Heart left ventricle (tissue), 16 donors: Measurements from ENCODE around the gene LRRC2. TPM values are rescaled to one million over a fixed set of nuclear protein-coding genes. Genes with fewer than 3 reads are reported as not detected.
A peak's percentile ranks its signal among the peaks of the same experiment; 100 is the strongest.

ENCODE experiments used
- ATAC-seq, 4 donors: fragments of 200-7000 bp; cut with Tn5 transposase; one replicate each; pipeline ENCODE4 v1.9.1; 2020 to 2022; ENCODE audit warnings: moderate library complexity in 4 of 4, mild to moderate bottlenecking in 3 of 4, moderate number of reproducible peaks in 1 of 4
- DNase-seq, 5 donors: peaks; one replicate each; pipeline ENCODE4 v3.0.0-alpha.2; 2020
- H3K27ac ChIP-seq, 12 donors: fragments of 200-600 bp; sonication (generic) in 4 of 12; one replicate each; pipeline versions ENCODE4 v1.5.0 to v1.8.0; 2016 to 2022; ENCODE audit warnings: mild to moderate bottlenecking in 2 of 12
- H3K27me3 ChIP-seq, 9 donors: fragments of 200-600 bp; sonication (generic) in 2 of 9; one replicate each; pipeline versions ENCODE4 v1.5.1 to v1.8.0; 2016 to 2022; ENCODE audit warnings: mild to moderate bottlenecking in 3 of 9
- H3K36me3 ChIP-seq, 9 donors: fragments of 200-600 bp; sonication (generic) in 2 of 9; one replicate each; pipeline versions ENCODE4 v1.5.0 to v1.8.0; 2018 to 2022; ENCODE audit warnings: mild to moderate bottlenecking in 2 of 9
- H3K4me1 ChIP-seq, 12 donors: fragments of 200-600 bp; sonication (generic) in 4 of 12; one replicate each; pipeline versions ENCODE4 v1.5.0 to v1.8.0; 2016 to 2022; ENCODE audit warnings: mild to moderate bottlenecking in 3 of 12
- H3K4me3 ChIP-seq, 12 donors: fragments of 200-600 bp; sonication (generic) in 4 of 12; one replicate each; pipeline versions ENCODE4 v1.5.0 to v1.8.0; 2017 to 2022; ENCODE audit warnings: mild to moderate bottlenecking in 9 of 12, moderate library complexity in 4 of 12
- H3K9me3 ChIP-seq, 12 donors: fragments of 200-600 bp; sonication (generic) in 4 of 12; one replicate each; pipeline versions ENCODE4 v1.5.0 to v1.8.0; 2016 to 2022; ENCODE audit warnings: mild to moderate bottlenecking in 1 of 12
- POLR2A ChIP-seq, 2 donors: fragments of 450-650 bp; IDR thresholded peaks; one replicate each; pipeline ENCODE4 v1.6.1; 2017; ENCODE audit warnings: antibody characterized with exemption in 2 of 2, mild to moderate bottlenecking in 2 of 2, moderate library complexity in 2 of 2
- WGBS, 4 donors: extraction: QIAGEN DNeasy Blood & Tissue Kit in 2 of 4; methylation state at CpG; one replicate each; pipeline versions ENCODE4 v1.1.5 to v1.1.7; 2013 to 2018; 5-methylcytosine and 5-hydroxymethylcytosine counted together
- intact Hi-C, 10 donors: fragments of 100-400 bp; cut with DNase I; formaldehyde crosslinking; loops; one replicate each; pipeline versions ENCODE4 v1.11.1 to v1.14.2; 2022
- polyA plus RNA-seq, 2 donors: library from polyadenylated mRNA; stranded (reverse); fragments of 200-250 nt; gene quantifications; one replicate each; pipeline ENCODE4 v1.2.3, GENCODE V29; 2013
- total RNA-seq, 9 donors: library from RNA; depleted of rRNA in 2 of 9; stranded (reverse); fragments of >200 nt in 2 of 9; fragmentation: NEBNext Ultra II Directional in 3 of 9; extraction: Animal tissue kit (Norgen Biotek cat#: 25700) in 3 of 9; gene quantifications; one replicate each; pipeline versions ENCODE4 v1.1.0 to v1.2.4, GENCODE V29; 2016 to 2023
- TF ChIP-seq, protein P1 (sequence below), 12 donors: fragments of 200-600 bp; sonication (generic) in 4 of 12; IDR thresholded peaks; one replicate each; pipeline versions ENCODE4 v1.5.0 to v1.8.0; 2018 to 2022; ENCODE audit warnings: antibody characterized with exemption in 12 of 12, mild to moderate bottlenecking in 5 of 12
- donor health status: ischemic (EF 13 %, LVEDD 7.1; RV severe dilation, severe dysfunction).
- donor health status: healthy with polysubstance abuse.
- donor health status: DM: no; HTN: yes; CAD: no.
- donor health status: DM: no; HTN: no; CAD: no.
- donor health status: ischemic (EF 25% LVEDD 6.9; RV normal size, moderate dysfunction).
- donor health status: ischemic (EF 25% LVEDD 5.7; RV mildly dilated, moderate dysfunction).
- donor health status: healthy.
- donor health status: DM: yes; HTN: yes; CAD: no.
- donor health status: ischemic (EF 35%, LVEDD 5.7; RV mildly dilated, moderate dysfunction).
- donor health status: nonischemic (EF 11% LVEDD 7.7; RV severe dilation, severe dysfunction).
- donor health status: DM: yes; HTN: yes; CAD: no.
- donor health status: PGD.
- donor health status: ischemic (EF 29% LVEDD 5.4; RV normal size, mild dysfunction).
- donor health status: nonischemic (EF 23%, LVEDD 6.1; RV moderate dilation, normal function).

The LRRC2 gene
- total and polyA plus RNA-seq, 11 donors, result 20.7 to 147 (median 83.7) TPM

- no peak for TF ChIP-seq POLR2A (IDR thresholded peaks at IDR 0.05)
- TF ChIP-seq, protein P1, sequence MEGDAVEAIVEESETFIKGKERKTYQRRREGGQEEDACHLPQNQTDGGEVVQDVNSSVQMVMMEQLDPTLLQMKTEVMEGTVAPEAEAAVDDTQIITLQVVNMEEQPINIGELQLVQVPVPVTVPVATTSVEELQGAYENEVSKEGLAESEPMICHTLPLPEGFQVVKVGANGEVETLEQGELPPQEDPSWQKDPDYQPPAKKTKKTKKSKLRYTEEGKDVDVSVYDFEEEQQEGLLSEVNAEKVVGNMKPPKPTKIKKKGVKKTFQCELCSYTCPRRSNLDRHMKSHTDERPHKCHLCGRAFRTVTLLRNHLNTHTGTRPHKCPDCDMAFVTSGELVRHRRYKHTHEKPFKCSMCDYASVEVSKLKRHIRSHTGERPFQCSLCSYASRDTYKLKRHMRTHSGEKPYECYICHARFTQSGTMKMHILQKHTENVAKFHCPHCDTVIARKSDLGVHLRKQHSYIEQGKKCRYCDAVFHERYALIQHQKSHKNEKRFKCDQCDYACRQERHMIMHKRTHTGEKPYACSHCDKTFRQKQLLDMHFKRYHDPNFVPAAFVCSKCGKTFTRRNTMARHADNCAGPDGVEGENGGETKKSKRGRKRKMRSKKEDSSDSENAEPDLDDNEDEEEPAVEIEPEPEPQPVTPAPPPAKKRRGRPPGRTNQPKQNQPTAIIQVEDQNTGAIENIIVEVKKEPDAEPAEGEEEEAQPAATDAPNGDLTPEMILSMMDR (IDR thresholded peaks at IDR 0.05), result no peak
Measured at GRCh38 chr3:46533091-46533490, 33.0 kb downstream of the LRRC2 start.

DNA sequence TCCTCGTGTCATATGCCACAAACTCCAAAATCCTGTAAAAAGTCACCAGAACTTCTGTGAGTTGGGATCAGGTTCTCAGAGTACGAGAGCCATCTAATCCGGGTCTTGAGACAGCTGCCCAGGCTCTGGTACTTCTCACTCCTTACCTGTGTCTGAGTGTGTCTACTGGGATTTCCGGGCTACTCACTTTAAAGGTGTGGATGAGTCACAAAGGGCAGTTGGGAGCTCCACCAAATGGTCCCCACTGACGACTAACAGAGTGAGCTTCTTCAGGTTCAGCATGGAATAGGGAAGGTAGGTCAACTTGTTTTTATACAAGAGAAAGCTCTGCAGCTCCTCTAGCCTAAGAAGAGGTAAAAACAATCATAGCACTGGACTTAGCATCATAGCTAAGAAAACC is 38.9 kb downstream of the LRRC2 start:
- H3K4me1 ChIP-seq, result no peaks in the 10 kb centered on the region
- no peak overlapping the region for H3K27ac ChIP-seq
- H3K4me3 ChIP-seq, result no peak overlapping the region
- no peak for ATAC-seq
- H3K36me3 ChIP-seq, result peaks cover 0 to 80% (median 26%) of the 10 kb centered on the region in 9 donors
- DNase-seq, result no peak
- intact Hi-C loops, result no loop called here
- 90 to 94% (median 92%) methylated on average over 4 to 5 of the region's 5 CpGs for WGBS, 4 donors
- TF ChIP-seq, protein P1 (IDR thresholded peaks at IDR 0.05), result no peak
- TF ChIP-seq POLR2A (IDR thresholded peaks at IDR 0.05), result no peak
- no peaks in the 10 kb centered on the region for H3K9me3 ChIP-seq
- H3K27me3 ChIP-seq, result no peaks in the 10 kb centered on the region

More at GRCh38 chr3:46533091-46533490, 33.0 kb downstream of the LRRC2 start:
- Histone ChIP-seq H3K27me3 (no peaks in the 10 kb centered on the region), H3K36me3 (peaks cover 0 to 88% (median 21%) of the 10 kb centered on the region in 9 donors), H3K9me3 (no peaks in the 10 kb centered on the region), H3K4me1 (peaks cover 0 to 5% (median 0%) of the 10 kb centered on the region in 12 donors), H3K27ac (no peak overlapping the region), H3K4me3 (no peak overlapping the region)
- WGBS, 4 donors, result 86 to 90% (median 89%) methylated on average over 3 of the region's 3 CpGs
- DNase-seq (no peak), ATAC-seq (no peak)
- intact Hi-C loops, result no loop called here

DNA sequence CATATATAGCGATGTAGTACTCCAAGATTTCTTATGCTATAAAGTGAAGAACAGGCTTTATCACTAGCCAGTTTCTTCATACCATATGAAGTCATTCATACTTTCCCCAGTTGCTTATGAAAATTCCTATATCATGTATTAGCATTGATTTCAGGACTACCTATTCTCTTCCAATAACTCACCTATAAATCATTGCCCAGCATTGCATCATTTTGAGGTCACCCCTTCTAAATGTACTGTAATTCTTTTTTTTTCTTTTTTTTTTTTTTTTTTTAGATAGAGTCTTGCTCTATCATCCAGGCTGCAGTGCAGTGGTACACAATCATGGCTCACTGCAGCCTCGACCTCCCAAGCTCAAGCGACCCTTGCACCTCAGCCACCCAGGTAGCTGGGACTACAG is 41.3 kb downstream of the LRRC2 start:
- Histone ChIP-seq H3K4me3 (no peak overlapping the region), H3K27me3 (no peaks in the 10 kb centered on the region), H3K36me3 (peaks cover 0 to 84% (median 24%) of the 10 kb centered on the region in 9 donors), H3K27ac (no peak overlapping the region), H3K9me3 (no peaks in the 10 kb centered on the region), H3K4me1 (no peaks in the 10 kb centered on the region)
- WGBS, 4 donors, result 94 to 95% (median 94%) methylated on average over 3 of the region's 3 CpGs
- DNase-seq, result no peak
- intact Hi-C loops, result no loop called here
- ATAC-seq, result no peak
- TF ChIP-seq, protein P1 (IDR thresholded peaks at IDR 0.05), result no peak
- TF ChIP-seq POLR2A (IDR thresholded peaks at IDR 0.05), result no peak

GRCh38 chr3:46524008-46524407 is 42.1 kb downstream of the LRRC2 start:
- Histone ChIP-seq H3K27me3 (no peaks in the 10 kb centered on the region), H3K9me3 (no peaks in the 10 kb centered on the region), H3K4me3 (no peak overlapping the region), H3K36me3 (peaks cover 0 to 84% (median 20%) of the 10 kb centered on the region in 9 donors), H3K4me1 (no peaks in the 10 kb centered on the region), H3K27ac (no peak overlapping the region)
- 53 to 76% (median 72%) methylated on average over 3 of the region's 3 CpGs for WGBS, 4 donors
- TF ChIP-seq, protein P1 (IDR thresholded peaks at IDR 0.05), result no peak
- TF ChIP-seq POLR2A (IDR thresholded peaks at IDR 0.05), result no peak
- intact Hi-C loops, result no loop called here
- peak in 2 of 4 donors; percentile 52 for ATAC-seq
- DNase-seq, result no peak
